Skeletal muscle tissue (tissue), 4 donors: ENCODE data around the gene BNIP5. TPM values are rescaled to one million over a fixed set of nuclear protein-coding genes. Genes with fewer than 3 reads are reported as not detected.

ENCODE experiments used
- H3K27ac ChIP-seq: one replicate; pipeline ENCODE4 v1.7.0; 2013; ENCODE audit warnings: mild to moderate bottlenecking, low read depth, low read length, inconsistent platforms
- H3K27me3 ChIP-seq, 3 donors: one replicate each; pipeline ENCODE4 v1.7.0; 2013; ENCODE audit warnings: low read length in 3 of 3; ENCODE audit not compliant: control insufficient read depth in 3 of 3, insufficient read depth in 3 of 3
- H3K36me3 ChIP-seq, 3 donors: one replicate each; pipeline ENCODE4 v1.7.0; 2013; ENCODE audit warnings: low read length in 3 of 3; ENCODE audit not compliant: control insufficient read depth in 3 of 3, insufficient read depth in 3 of 3
- H3K4me1 ChIP-seq, 3 donors: one replicate each; pipeline ENCODE4 v1.7.0; 2013; ENCODE audit warnings: low read length in 3 of 3, mild to moderate bottlenecking in 3 of 3; ENCODE audit not compliant: control insufficient read depth in 3 of 3, insufficient read depth in 3 of 3
- H3K4me3 ChIP-seq, 3 donors: one replicate each; pipeline ENCODE4 v1.7.0; 2013; ENCODE audit warnings: low read length in 3 of 3
- H3K9ac ChIP-seq, 3 donors: one replicate each; pipeline ENCODE4 v1.7.0; 2013; ENCODE audit warnings: low read length in 3 of 3, mild to moderate bottlenecking in 3 of 3, moderate library complexity in 2 of 3, low read depth in 1 of 3
- H3K9me3 ChIP-seq, 3 donors: one replicate each; pipeline ENCODE4 v1.7.0; 2013; ENCODE audit warnings: low read length in 3 of 3; ENCODE audit not compliant: control insufficient read depth in 3 of 3
- total RNA-seq: library from RNA; depleted of rRNA; stranded (reverse); fragments of >200 nt; gene quantifications from one replicate; pipeline ENCODE4 v1.2.3, GENCODE V29; 2014
- donor health status: Osteomylitis.

The BNIP5 gene
- total RNA-seq, 1 donor from 2014 or later, result not detected

- Histone ChIP-seq H3K27me3 (peaks cover 0 to 14% (median 11%) of the 10 kb centered on the region in 3 donors), H3K9me3 (no peaks in the 10 kb centered on the region), H3K9ac (no peak overlapping the region)
Observed at GRCh38 chr6:36318690-36319435, 17.8 kb downstream of the BNIP5 start.

GRCh38 chr6:36317623-36318022 lies 19.1 kb downstream of the BNIP5 start:
- no peaks in the 10 kb centered on the region for H3K9me3 ChIP-seq
- no peak overlapping the region for H3K9ac ChIP-seq
- H3K4me1 ChIP-seq, result no peaks in the 10 kb centered on the region
- no peak overlapping the region for H3K4me3 ChIP-seq
- H3K36me3 ChIP-seq, result no peaks in the 10 kb centered on the region
- H3K27ac ChIP-seq, result no peak overlapping the region
- H3K27me3 ChIP-seq, result peaks cover 0 to 13% (median 11%) of the 10 kb centered on the region in 3 donors

More at GRCh38 chr6:36318690-36319435, 17.8 kb downstream of the BNIP5 start:
- no peak overlapping the region for H3K27ac ChIP-seq
- H3K36me3 ChIP-seq, result no peaks in the 10 kb centered on the region
- no peaks in the 10 kb centered on the region for H3K4me1 ChIP-seq
- no peak overlapping the region for H3K4me3 ChIP-seq

- no peak overlapping the region for H3K9ac ChIP-seq
- no peaks in the 10 kb centered on the region for H3K4me1 ChIP-seq
- no peak overlapping the region for H3K27ac ChIP-seq
- H3K9me3 ChIP-seq, result no peaks in the 10 kb centered on the region
- H3K4me3 ChIP-seq, result no peak overlapping the region
- H3K36me3 ChIP-seq, result no peaks in the 10 kb centered on the region
- H3K27me3 ChIP-seq, result peaks cover 0 to 15% (median 15%) of the 10 kb centered on the region in 3 donors
Observed at GRCh38 chr6:36315921-36316320, 20.8 kb downstream of the BNIP5 start.

- Histone ChIP-seq H3K9ac (no peak overlapping the region), H3K27ac (no peak overlapping the region), H3K4me3 (no peak overlapping the region), H3K4me1 (no peaks in the 10 kb centered on the region), H3K27me3 (peaks cover 0 to 16% (median 10%) of the 10 kb centered on the region in 3 donors), H3K36me3 (no peaks in the 10 kb centered on the region), H3K9me3 (no peaks in the 10 kb centered on the region)
Observed at GRCh38 chr6:36314221-36315014, 22.3 kb downstream of the BNIP5 start.

DNA sequence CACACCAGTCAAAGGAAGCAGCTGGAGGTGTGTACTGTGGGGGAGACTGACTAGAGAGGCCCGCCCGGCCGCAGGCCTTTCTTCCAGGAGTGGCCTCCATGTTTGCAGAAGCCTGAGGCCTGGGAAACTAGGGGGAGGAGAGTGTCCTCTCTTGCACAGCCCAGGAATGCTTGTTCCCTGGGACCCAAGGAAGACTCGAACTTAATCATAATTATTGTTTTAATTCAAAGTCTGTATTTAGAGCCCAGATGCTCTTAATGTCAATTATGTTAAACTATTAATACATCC lies 23.1 kb downstream of the BNIP5 start:
- Histone ChIP-seq H3K9ac (no peak overlapping the region), H3K36me3 (no peaks in the 10 kb centered on the region), H3K4me3 (no peak overlapping the region), H3K4me1 (no peaks in the 10 kb centered on the region), H3K27ac (no peak overlapping the region), H3K27me3 (peaks cover 0 to 14% (median 10%) of the 10 kb centered on the region in 3 donors), H3K9me3 (no peaks in the 10 kb centered on the region)

DNA sequence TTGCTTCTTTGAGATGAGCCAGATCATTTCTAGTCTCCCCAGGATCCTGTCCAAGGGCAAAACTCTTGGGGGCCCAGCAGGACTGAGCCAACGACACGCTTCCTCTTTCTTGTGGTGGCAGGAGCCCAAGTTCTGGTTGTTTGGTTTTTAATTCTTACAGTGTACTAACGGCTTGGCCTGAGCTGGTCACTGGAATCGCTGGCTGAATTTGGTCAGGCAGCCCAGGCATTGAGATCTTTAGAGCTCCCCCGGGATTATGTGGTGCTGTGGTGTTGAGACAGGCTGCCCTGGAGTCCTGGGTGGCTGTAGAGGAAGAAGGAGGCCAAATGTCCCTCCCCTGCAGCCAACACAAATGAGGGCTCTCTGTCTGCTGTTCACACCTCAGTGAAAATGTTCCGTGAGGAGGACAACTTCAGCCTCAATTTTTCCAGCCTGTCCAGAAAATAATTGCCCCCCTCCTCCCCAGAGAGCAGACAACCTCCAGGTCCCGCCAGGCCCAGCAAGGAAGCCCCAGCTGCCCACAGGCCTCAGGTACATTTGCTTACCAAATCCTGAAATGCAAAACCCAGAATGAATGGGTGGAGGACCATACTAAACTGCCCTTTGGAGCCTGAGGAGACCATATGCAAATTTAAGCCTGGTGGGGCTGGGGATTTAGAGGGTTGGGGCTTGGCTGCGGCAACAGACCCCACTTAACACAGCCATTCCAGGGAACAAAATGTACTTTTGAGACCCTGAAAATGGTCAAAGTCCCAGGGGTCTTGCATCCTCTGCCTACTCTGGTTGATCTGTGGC lies 23.6 kb downstream of the BNIP5 start:
- peaks cover 0 to 11% (median 10%) of the 10 kb centered on the region in 3 donors for H3K27me3 ChIP-seq
- H3K36me3 ChIP-seq, result no peaks in the 10 kb centered on the region

GRCh38 chr6:36309900-36310299 lies 26.8 kb downstream of the BNIP5 start:
- Histone ChIP-seq H3K9ac (no peak overlapping the region), H3K27me3 (peaks cover 0 to 8% (median 7%) of the 10 kb centered on the region in 3 donors), H3K27ac (no peak overlapping the region), H3K4me3 (no peak overlapping the region), H3K4me1 (no peaks in the 10 kb centered on the region), H3K36me3 (no peaks in the 10 kb centered on the region), H3K9me3 (no peaks in the 10 kb centered on the region)

More for the DNA sequence above, 23.6 kb downstream of the BNIP5 start:
- Histone ChIP-seq H3K9ac (no peak overlapping the region), H3K9me3 (no peaks in the 10 kb centered on the region), H3K4me1 (no peaks in the 10 kb centered on the region), H3K27ac (no peak overlapping the region), H3K4me3 (no peak overlapping the region)

GRCh38 chr6:36309203-36309602 lies 27.5 kb downstream of the BNIP5 start:
- H3K9ac ChIP-seq, result no peak overlapping the region
- H3K4me3 ChIP-seq, result no peak overlapping the region
- H3K4me1 ChIP-seq, result no peaks in the 10 kb centered on the region
- no peaks in the 10 kb centered on the region for H3K36me3 ChIP-seq
- peaks cover 0 to 7% (median 5%) of the 10 kb centered on the region in 3 donors for H3K27me3 ChIP-seq
- no peaks in the 10 kb centered on the region for H3K9me3 ChIP-seq
- H3K27ac ChIP-seq, result no peak overlapping the region

GRCh38 chr6:36308514-36308913 lies 28.2 kb downstream of the BNIP5 start:
- Histone ChIP-seq H3K36me3 (no peaks in the 10 kb centered on the region), H3K4me3 (no peak overlapping the region), H3K4me1 (no peaks in the 10 kb centered on the region), H3K27ac (no peak overlapping the region), H3K9ac (no peak overlapping the region), H3K27me3 (peaks cover 0 to 7% (median 4%) of the 10 kb centered on the region in 3 donors), H3K9me3 (no peaks in the 10 kb centered on the region)
